ENCODE results near the gene TSPAN32. TPM values are rescaled to one million over a fixed set of nuclear protein-coding genes. Genes with fewer than 3 reads are reported as not detected.
"Not testable (repeated sequence)": the region's sequence is repeated elsewhere in the genome, so short reads cannot be mapped to it uniquely, and the experiment has no call there.

The TSPAN32 gene
- polyA plus RNA-seq, 1 experiment = 0.42 TPM

- DNase-seq (ENCODE audit: low read depth) = no peak
- ChIA-PET CTCF (interaction anchor here (1.9 kb wide), 1 partner anchor 65 kb away, joined by 7 read pairs; no protein-coding TSS in a partner anchor), POLR2A (interaction anchor here (0.6 kb wide), 1 partner anchor 22 kb away, joined by 7 read pairs; no protein-coding TSS in a partner anchor)
- no peak overlapping the region for H3K4me3 ChIP-seq (ENCODE audit: low read depth, low read length)
- H3K36me3 ChIP-seq (ENCODE audit: control insufficient read depth, insufficient read depth, low read length) = no peaks in the 10 kb centered on the region
- H3K27me3 ChIP-seq (ENCODE audit: control insufficient read depth, insufficient read depth, low read length) = peaks cover 2% of the 10 kb centered on the region; the same call in 1 of the 2 replicates
- TF ChIP-seq CTCF (IDR thresholded peaks at IDR 0.05; ENCODE audit: insufficient read depth, low read depth, low read length) = no peak
These were observed 53.3 kb downstream of the TSPAN32 start for GRCh38 chr11:2355000-2355644.

- peaks cover 1% of the 10 kb centered on the region; the same call in 1 of the 2 replicates for H3K27me3 ChIP-seq (ENCODE audit: control insufficient read depth, insufficient read depth, low read length)
- POLR2A ChIA-PET = no interaction called here
- no peak overlapping the region for H3K4me3 ChIP-seq (ENCODE audit: low read depth, low read length)
- CTCF ChIA-PET = no interaction called here
- no peaks in the 10 kb centered on the region for H3K36me3 ChIP-seq (ENCODE audit: control insufficient read depth, insufficient read depth, low read length)
- no peak for TF ChIP-seq CTCF (IDR thresholded peaks at IDR 0.05; ENCODE audit: insufficient read depth, low read depth, low read length)
- no peak for DNase-seq (ENCODE audit: low read depth)
These were observed 55.4 kb downstream of the TSPAN32 start for GRCh38 chr11:2357246-2357645.

GRCh38 chr11:2357651-2358050 is 55.8 kb downstream of the TSPAN32 start:
- H3K36me3 ChIP-seq (ENCODE audit: control insufficient read depth, insufficient read depth, low read length); POLR2A ChIA-PET; H3K27me3 ChIP-seq (ENCODE audit: control insufficient read depth, insufficient read depth, low read length); DNase-seq (ENCODE audit: low read depth); H3K4me3 ChIP-seq (ENCODE audit: low read depth, low read length); CTCF ChIA-PET: not testable (repeated sequence)

DNA sequence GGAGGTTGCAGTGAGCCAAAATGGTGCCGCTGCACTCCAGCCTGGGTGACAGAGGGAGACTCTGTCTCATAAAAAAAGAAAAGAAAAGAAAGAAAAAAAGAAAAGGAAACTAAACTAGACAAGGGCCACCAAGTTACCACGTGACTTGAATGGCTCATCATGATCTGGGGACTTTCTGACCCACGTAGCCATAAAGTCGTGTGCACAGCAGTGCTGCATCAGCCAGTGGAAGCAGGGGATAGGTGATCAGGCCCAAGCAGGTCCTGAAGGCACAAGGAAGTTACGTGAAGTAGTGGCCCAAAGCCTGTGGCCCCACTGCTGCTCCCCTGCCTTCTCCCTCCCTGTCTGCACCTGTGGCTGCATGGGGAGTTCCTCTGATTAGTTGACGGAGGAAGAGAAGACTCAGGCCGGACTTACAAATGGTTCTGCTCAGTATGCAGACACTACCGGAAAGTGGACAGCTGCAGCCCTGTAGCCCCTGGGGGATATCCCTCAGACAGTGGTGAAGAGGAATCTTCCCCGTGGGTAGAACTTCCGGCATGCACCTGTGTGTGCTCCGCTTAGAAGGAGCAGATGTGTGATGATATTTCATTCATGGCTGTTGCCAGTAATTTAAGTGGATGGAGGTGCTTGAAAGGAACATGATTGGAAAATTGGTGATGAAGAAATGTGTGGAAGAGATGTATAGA is 57.1 kb downstream of the TSPAN32 start:
- peaks cover 1% of the 10 kb centered on the region; the same call in 1 of the 2 replicates for H3K27me3 ChIP-seq (ENCODE audit: control insufficient read depth, insufficient read depth, low read length)
- no peak overlapping the region for H3K4me3 ChIP-seq (ENCODE audit: low read depth, low read length)
- no peaks in the 10 kb centered on the region for H3K36me3 ChIP-seq (ENCODE audit: control insufficient read depth, insufficient read depth, low read length)
- POLR2A ChIA-PET = no interaction called here
- no peak for DNase-seq (ENCODE audit: low read depth)
- CTCF ChIA-PET = no interaction called here
- no peak for TF ChIP-seq CTCF (IDR thresholded peaks at IDR 0.05; ENCODE audit: insufficient read depth, low read depth, low read length)

DNA sequence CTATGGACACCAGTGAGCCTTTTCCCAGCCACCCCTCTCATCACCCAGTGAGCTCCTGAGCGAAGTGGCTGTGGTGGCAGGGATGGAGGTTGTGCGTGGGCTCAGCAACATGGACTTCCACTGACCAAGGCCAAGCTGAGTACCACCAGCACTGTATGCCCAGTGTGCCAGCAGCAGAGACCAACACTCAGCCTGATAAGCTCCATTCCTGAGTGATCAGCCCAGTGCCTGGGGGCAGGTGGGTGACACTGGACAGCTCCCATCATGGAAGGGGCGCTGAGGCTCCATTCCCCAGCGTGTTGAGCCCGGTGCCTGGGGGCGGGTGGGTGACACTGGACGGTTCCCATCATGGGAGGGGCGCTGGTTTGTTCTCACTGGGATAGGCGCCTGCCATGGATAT is 57.7 kb downstream of the TSPAN32 start:
- no peak for TF ChIP-seq CTCF (IDR thresholded peaks at IDR 0.05; ENCODE audit: insufficient read depth, low read depth, low read length)
- Histone ChIP-seq H3K27me3 (ENCODE audit: control insufficient read depth, insufficient read depth, low read length) (peaks cover 1% of the 10 kb centered on the region; the same call in 1 of the 2 replicates), H3K4me3 (ENCODE audit: low read depth, low read length) (no peak overlapping the region), H3K36me3 (ENCODE audit: control insufficient read depth, insufficient read depth, low read length) (no peaks in the 10 kb centered on the region)
- DNase-seq (ENCODE audit: low read depth) = no peak
- CTCF ChIA-PET = no interaction called here
- POLR2A ChIA-PET = no interaction called here

Data from BJ (cell line).